T-cell (primary cell): ENCODE data around the gene SIAE. TPM values are rescaled to one million over a fixed set of nuclear protein-coding genes. Genes with fewer than 3 reads are reported as not detected.

Source experiments
- total RNA-seq, 35 experiments: library from RNA in 6 of 35; stranded (reverse) in 6 of 35; fragments of 120-200 nt in 1 of 35; gene quantifications; one replicate each; pipeline versions ENCODE4 v1.2.1 to v1.2.4 and lab custom pipeline; 2013 to 2026

The SIAE gene
- total RNA-seq, 5 donors from 2014 or later (not counting 1 experiment from before 2014, with no cell fraction given): 3.7 to 9.7 (median 6.2) TPM

Other genes with a start within 250 kb of the SIAE start
- not detected for gene OR8B4, start 248.9 kb downstream of the SIAE start, total RNA-seq
- gene OR8B8, start 228.0 kb downstream of the SIAE start, total RNA-seq: not detected
- not detected for gene OR8B12, start 130.1 kb downstream of the SIAE start, total RNA-seq
- gene OR8A1, start 103.7 kb downstream of the SIAE start, total RNA-seq: not detected
- gene PANX3, start 62.3 kb downstream of the SIAE start, total RNA-seq: not detected
- 10 to 100 TPM; 55.5 to 74.8 (median 72.0) TPM for gene TBRG1, start 50.9 kb downstream of the SIAE start, total RNA-seq
- gene SPA17, start 165 bp upstream of the SIAE start, total RNA-seq: under 1 TPM; 0.28 to 0.92 (median 0.59) TPM
- gene NRGN, start 66.2 kb upstream of the SIAE start, total RNA-seq: 10 to 100 TPM in 1 of 5 donors, 1 to 10 TPM in 1, under 1 TPM in 3; 0.26 to 11.0 (median 0.89) TPM
- gene VSIG2, start 78.5 kb upstream of the SIAE start, total RNA-seq: 1 to 10 TPM in 2 of 5 donors, under 1 TPM in 3; 0.66 to 1.6 (median 0.98) TPM
- gene ESAM, start 88.6 kb upstream of the SIAE start, total RNA-seq: 1 to 10 TPM; 1.2 to 3.5 (median 2.5) TPM
- gene MSANTD2, start 126.7 kb upstream of the SIAE start, total RNA-seq: 10 to 100 TPM; 10.1 to 25.2 (median 19.9) TPM
- 10 to 100 TPM; 10.2 to 24.7 (median 17.7) TPM for gene ROBO3, start 191.7 kb upstream of the SIAE start, total RNA-seq
- under 1 TPM in 3 of 5 donors, not detected in 2; 0.41 to 0.59 (median 0.50) TPM for gene ROBO4, start 224.1 kb upstream of the SIAE start, total RNA-seq
- not detected for gene HEPN1, start 245.5 kb upstream of the SIAE start, total RNA-seq